Fibroblast of pulmonary artery (primary cell): ENCODE data around the gene ADAMTSL1.
A peak's percentile ranks its signal among the peaks of the same experiment; 100 is the strongest.

ENCODE experiments used
- DNase-seq: peaks from one replicate; pipeline ENCODE4 v3.0.0-alpha.2; 2010; ENCODE audit warnings: low read depth
- H3K4me3 ChIP-seq: replicated peaks from 2 replicates; pipeline ENCODE4 v1.5.1; 2011; ENCODE audit warnings: low read depth, mild to moderate bottlenecking, control low read depth, low read length, moderate library complexity
- TF ChIP-seq, protein P1 (sequence below): IDR thresholded peaks from 2 replicates; pipeline ENCODE4 v1.5.1; 2011; ENCODE audit warnings: mild to moderate bottlenecking, control low read depth, low read length, inconsistent platforms; ENCODE audit errors: missing control alignments

The ADAMTSL1 gene

DNA sequence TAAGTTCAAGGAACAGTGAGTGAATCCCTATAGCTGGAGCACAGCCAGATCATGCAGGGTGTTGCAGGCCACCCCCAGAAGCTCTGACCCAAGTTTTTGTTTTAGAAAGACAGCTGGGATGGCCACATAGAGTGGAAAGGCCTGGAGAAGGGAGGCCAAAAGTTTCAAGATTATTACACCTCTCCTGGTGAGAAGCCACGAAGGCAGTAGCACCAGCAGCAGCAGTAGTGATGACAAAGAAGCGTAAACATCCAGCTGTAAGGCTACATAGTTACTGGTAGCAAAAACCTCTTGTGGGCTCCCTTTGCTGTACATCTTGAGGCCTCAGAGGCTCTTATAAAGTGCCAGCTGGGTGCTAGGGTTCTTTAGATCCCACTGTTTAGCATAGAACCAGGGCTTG, 11.8 kb downstream of the ADAMTSL1 start:
- H3K4me3 ChIP-seq = no peak overlapping the region
- TF ChIP-seq, protein P1, sequence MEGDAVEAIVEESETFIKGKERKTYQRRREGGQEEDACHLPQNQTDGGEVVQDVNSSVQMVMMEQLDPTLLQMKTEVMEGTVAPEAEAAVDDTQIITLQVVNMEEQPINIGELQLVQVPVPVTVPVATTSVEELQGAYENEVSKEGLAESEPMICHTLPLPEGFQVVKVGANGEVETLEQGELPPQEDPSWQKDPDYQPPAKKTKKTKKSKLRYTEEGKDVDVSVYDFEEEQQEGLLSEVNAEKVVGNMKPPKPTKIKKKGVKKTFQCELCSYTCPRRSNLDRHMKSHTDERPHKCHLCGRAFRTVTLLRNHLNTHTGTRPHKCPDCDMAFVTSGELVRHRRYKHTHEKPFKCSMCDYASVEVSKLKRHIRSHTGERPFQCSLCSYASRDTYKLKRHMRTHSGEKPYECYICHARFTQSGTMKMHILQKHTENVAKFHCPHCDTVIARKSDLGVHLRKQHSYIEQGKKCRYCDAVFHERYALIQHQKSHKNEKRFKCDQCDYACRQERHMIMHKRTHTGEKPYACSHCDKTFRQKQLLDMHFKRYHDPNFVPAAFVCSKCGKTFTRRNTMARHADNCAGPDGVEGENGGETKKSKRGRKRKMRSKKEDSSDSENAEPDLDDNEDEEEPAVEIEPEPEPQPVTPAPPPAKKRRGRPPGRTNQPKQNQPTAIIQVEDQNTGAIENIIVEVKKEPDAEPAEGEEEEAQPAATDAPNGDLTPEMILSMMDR = no peak
- no peak for DNase-seq

DNA sequence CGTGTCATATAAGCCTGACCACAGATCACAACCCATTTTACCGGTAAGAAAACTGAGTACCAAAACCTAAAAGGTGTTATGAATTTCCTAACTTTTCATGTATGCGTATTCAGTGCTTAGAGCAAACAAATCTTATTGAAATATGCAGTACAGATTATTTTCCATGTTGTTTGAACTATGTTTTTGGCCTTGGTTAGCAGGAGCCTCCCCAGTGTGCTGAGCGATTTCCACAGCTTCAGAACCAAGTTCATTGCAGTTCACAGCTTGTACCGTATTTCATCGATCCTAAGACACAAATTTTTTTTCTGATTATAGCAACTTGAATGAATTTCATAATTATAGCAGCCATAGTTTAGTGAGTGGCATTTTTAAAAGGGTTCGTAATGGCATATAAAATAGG, 13.7 kb downstream of the ADAMTSL1 start:
- DNase-seq = no peak
- H3K4me3 ChIP-seq = no peak overlapping the region
- TF ChIP-seq, protein P1 = no peak

DNA sequence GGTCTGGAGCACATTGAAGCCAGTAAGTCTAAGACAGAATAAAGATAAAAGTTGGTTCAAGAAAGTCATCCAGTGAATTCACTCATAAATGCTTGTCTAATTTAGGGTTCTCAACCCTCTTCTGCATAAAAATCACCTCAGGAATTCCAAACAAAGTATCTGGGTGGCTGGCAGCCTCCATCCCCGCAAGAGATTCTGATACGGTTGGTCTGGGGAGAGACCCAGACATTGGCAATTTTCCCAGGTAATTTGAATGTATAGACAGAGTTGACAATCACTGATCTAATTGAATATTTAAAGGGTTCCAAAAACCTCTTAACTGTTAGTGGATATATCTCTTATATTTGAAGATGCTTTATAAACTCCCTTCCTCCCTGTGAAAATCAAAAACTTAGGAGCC, 14.9 kb downstream of the ADAMTSL1 start:
- TF ChIP-seq, protein P1 = no peak
- DNase-seq = no peak
- no peak overlapping the region for H3K4me3 ChIP-seq

DNA sequence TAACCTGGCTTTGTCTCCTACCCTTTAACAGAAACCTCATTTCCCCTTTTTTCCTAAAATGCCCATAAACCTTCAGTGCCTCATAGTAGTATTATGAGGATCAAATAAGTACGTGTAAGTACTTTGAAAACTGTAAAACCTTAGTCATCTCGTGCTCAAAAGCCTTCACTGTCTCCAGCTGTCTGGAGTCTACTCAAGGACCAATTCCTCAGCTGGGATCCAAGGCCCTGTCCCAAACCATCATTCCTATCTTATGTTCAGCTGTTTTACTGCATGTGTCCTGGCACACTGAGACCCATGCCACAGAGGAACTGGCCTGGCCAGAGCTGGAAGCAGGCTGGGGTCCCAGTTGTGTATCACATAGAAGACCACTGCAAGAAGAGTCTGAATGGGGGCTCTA, 15.9 kb downstream of the ADAMTSL1 start:
- TF ChIP-seq, protein P1 = no peak
- DNase-seq = peak; percentile 39
- no peak overlapping the region for H3K4me3 ChIP-seq

DNA sequence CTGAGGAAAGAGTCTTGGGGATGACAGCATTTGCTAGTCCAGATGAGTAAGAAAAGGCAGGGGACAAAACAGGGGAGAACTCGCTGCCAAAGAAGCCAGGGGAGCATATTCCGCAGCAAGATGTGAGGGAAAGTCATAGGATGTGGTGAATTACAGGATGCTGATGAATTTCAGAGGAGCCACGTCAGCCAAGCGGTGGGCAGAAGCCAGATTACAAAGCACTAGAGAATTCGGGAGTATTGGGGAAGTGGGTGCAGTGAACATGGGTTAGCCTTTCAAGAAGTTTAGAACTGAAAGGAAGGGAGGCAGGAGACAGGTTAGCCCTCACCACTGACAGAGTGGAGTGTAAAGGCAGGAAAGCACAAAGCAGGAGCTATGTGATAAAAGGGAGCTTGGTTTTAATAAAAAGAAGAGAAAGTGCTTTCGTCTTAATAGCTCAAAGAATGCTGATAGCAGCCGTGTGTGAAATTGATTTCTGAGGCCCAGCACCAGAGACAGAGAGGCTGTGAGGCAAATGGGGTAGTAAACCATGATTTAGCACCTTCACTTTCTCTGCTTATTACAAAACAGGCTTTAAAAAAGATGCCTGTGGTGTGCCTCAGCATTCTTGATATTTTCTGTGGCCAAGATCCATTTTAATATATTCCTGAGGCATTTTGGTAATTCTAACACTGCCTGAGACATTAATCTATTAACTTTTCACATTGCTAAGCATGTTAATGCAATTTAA, 16.9 kb downstream of the ADAMTSL1 start:
- TF ChIP-seq, protein P1 = no peak
- DNase-seq = peak; percentile 98
- peak overlapping the region; percentile 40 for H3K4me3 ChIP-seq

DNA sequence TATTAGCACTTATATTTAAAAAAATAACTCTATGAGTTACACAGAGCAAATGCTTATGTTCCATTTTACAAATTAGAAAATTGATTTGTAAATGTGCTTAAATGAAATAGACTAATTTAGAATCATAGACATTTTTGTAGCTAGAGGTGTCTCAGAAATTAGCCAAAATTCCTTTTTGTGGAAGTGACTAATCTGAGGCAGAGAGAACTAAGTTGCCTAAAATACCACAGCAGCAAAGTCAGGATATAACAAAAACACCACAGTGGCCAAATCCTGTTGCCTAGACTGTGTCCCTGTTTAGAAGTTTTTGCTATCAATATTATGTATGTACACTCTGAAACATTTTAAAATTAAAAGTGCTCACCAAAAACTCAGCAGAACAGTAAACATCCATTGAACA, 18.7 kb downstream of the ADAMTSL1 start:
- TF ChIP-seq, protein P1 = no peak
- DNase-seq = peak; percentile 48
- no peak overlapping the region for H3K4me3 ChIP-seq

DNA sequence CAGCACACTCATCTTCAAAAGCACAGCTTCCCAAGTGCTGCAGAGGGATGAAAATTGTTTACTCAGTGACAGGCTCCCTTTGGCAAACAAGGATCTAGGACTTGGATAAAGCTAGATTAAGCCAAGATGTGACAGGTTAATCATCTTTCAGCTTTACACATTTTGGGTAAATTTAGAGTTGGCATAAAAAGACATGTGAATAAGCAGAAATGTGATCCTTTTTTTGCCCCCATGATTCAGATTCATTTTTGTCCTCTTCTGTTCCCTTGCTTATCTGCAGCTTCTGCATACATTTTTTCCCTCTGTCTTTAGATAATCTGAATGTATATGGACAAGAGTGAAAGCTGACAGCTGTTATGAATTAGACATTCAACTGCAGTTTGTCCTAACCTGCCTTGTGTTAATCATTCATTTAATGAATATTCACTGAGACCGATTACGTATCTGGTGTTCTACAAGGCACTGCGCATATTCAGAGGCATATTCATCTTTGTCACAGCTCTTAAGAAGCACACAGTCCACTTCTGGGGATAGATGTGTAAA, 19.6 kb downstream of the ADAMTSL1 start:
- TF ChIP-seq, protein P1 = no peak
- no peak overlapping the region for H3K4me3 ChIP-seq
- peak; percentile 33 for DNase-seq
